SK-MEL-5 (cell line): ENCODE measurements around the gene OPALIN. TPM values are rescaled to one million over a fixed set of nuclear protein-coding genes. Genes with fewer than 3 reads are reported as not detected.
A peak's percentile ranks its signal among the peaks of the same experiment; 100 is the strongest.

Experiments used
- DNase-seq: peaks from one replicate; pipeline ENCODE4 v3.0.0-alpha.2; 2016; ENCODE audit warnings: low read depth, low spot score
- in situ Hi-C: cut with HindIII; loops from 2 replicates; pipeline ENCODE4 v1.10.0; 2016; ENCODE audit warnings: low sequenced_read_pairs, high pct_unique_total_duplicates, low pct_unique_long_range_greater_than_20kb
- polyA plus RNA-seq, 2 experiments: library from polyadenylated mRNA; depleted of rRNA; stranded (reverse); fragments of >200 nt; gene quantifications; 2 replicates each; pipeline ENCODE4 v1.2.3, GENCODE V29; 2015
- total RNA-seq: library from RNA; depleted of rRNA; stranded (reverse); fragments of >200 nt; shearing (Covaris generic); gene quantifications from 2 replicates; pipeline ENCODE4 v1.2.3, GENCODE V29; 2014; rRNA removed

The OPALIN gene
- not detected in 2 replicates for total RNA-seq
- polyA plus RNA-seq (2015; cell fraction: cytosol; rRNA removed): not detected in 2 replicates
- polyA plus RNA-seq (2015; cell fraction: nucleus; rRNA removed): not detected in 2 replicates

- no peak for DNase-seq
- in situ Hi-C loops: no loop called here
Measured at GRCh38 chr10:96358851-96359540, at the start of gene OPALIN. TSS of gene OPALIN (minus strand) at chr10:96359002. CDS start at chr10:96358896, 106 bp downstream.

- in situ Hi-C loops: no loop called here
- DNase-seq: no peak
Measured at GRCh38 chr10:96408201-96408600, 49.4 kb upstream of the OPALIN start.

DNA sequence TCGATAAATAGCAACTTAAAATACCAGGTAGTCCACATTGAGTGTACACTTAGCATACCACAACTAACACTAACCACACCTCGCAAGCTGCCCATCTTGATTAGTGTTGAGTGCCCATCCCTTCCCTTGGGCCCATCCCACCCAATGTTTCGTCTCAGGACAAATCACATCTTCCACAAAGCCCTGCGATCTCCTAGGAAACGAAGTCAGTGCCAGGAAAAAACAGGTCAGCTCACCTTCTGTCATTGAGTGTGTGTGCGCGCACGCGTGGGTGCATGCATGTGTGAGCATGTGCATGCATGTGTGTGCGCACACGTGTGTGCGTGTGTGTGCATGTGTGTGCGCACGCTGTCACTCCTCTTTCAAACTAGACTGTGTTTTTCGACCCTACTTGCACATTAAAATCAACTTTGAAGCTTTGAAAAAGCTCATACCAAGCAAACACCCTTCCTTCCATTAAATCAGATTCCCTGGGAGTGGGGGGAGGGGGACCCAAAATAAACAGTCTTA lies 48.8 kb upstream of the OPALIN start:
- no peak for DNase-seq
- in situ Hi-C loops: no loop called here

- in situ Hi-C loops: no loop called here
- no peak for DNase-seq
Measured at GRCh38 chr10:96406091-96406490, 47.3 kb upstream of the OPALIN start.

- in situ Hi-C loops: no loop called here
- DNase-seq: no peak
Measured at GRCh38 chr10:96402417-96403305, 43.9 kb upstream of the OPALIN start.

DNA sequence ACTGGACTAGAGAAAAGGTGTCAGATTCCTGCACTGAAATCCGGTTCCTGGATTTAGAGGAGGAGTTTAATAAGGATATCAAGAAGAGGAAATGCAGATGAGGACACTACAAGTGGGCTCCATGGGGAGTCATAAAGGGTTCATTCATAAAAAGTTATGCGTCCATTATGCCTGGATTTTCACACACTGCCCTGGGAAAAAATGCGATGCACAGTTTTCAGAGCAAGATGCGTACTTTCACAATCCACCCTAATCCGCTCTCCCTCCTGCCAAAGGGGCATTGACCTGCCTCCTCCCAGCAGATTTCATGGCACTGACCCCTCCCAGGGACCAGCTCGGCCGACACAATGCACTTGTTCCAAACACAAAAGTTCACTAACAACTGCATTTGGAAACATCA lies 42.2 kb upstream of the OPALIN start:
- in situ Hi-C loops: no loop called here
- peak; percentile 76 for DNase-seq

DNA sequence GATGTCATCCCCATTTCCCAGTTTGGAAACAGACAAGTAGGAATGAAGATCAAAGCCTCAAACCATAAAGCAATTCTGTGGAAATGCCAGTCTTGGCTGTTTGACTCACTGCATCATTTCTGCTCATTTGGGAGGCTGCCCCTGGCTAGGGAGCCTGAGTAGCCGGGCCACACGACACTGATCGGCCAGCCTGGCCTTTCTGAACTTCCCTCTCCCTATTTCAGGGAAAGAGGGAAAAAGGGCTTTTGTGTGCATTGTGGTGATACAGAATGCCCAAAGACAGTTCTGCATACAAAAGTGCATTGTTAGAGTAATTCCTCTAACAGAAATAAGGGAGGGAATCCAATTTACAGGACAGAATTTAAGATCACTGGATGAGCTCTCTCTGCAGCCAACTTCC lies 41.7 kb upstream of the OPALIN start:
- in situ Hi-C loops: no loop called here
- peak; percentile 73 for DNase-seq

DNA sequence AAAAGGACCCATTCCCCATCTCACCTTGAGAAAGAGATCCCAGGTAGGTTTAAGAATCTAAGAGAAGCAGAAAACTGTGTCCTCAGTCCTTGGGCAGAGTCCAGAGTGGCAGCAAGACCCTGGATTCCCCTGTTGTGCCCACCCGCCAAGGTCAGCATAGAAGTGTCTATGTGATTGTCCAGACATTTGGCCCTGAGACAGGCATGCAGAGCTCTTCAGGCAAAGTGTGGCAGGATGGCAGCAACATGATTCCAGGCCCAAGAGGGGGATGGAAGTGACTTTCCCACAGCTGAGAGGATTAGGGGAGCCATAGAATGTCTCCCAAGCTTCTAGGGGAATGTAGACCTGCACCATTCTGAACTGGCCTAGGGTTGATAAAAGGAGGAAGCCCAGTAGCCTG lies 39.1 kb upstream of the OPALIN start:
- no peak for DNase-seq
- in situ Hi-C loops: no loop called here

GRCh38 chr10:96395931-96396877 lies 37.4 kb upstream of the OPALIN start:
- DNase-seq: peak; percentile 62
- in situ Hi-C loops: no loop called here

- in situ Hi-C loops: no loop called here
Measured at GRCh38 chr10:96390460-96390864, 31.7 kb upstream of the OPALIN start.

DNA sequence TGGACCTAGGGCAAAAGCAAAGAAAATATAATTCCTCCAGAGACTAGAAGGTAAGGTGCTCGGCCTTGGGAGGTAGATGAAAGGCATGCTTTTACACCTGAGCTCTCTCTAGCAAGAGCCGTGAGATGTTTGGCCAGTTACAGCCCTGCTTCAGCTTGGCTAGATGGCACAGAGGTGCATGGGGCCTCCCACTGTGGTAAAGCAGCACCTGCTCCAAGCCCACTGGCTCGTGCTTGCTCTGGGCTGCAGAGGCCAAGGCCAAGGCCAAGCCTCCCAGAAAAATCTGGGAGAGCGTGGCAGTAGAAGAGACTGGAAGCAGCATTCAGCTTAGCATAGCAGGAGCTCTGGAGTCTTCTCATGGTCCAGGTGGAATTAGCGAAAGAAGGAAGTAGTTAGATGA lies 31.0 kb upstream of the OPALIN start:
- in situ Hi-C loops: no loop called here
- no peak for DNase-seq

More at GRCh38 chr10:96390460-96390864, 31.7 kb upstream of the OPALIN start:
- DNase-seq: no peak

- no peak for DNase-seq
- in situ Hi-C loops: no loop called here
Measured at GRCh38 chr10:96387601-96388000, 28.8 kb upstream of the OPALIN start.

GRCh38 chr10:96387161-96387560 lies 28.4 kb upstream of the OPALIN start:
- in situ Hi-C loops: no loop called here

DNA sequence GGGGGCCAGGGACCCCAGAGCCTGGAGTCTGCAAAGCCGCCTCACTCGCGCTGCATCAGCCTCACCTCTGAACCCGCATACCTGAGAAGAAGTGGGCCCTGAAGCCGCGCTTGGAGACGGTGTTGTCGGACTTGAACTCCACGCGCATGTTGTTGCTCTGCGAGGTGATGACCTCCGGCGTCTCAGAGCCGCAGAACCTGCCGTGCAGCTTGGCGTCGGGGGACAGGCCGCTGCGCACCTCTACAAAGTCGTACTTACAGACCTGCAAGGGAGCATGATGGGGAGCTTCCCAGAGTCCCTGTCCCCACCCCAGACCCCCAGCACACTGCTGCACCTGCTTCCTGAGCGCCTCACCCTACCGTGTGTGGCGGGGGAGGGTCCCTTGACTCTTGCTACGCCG lies 25.7 kb upstream of the OPALIN start:
- in situ Hi-C loops: no loop called here
- no peak for DNase-seq

More at GRCh38 chr10:96387161-96387560, 28.4 kb upstream of the OPALIN start:
- DNase-seq: no peak

DNA sequence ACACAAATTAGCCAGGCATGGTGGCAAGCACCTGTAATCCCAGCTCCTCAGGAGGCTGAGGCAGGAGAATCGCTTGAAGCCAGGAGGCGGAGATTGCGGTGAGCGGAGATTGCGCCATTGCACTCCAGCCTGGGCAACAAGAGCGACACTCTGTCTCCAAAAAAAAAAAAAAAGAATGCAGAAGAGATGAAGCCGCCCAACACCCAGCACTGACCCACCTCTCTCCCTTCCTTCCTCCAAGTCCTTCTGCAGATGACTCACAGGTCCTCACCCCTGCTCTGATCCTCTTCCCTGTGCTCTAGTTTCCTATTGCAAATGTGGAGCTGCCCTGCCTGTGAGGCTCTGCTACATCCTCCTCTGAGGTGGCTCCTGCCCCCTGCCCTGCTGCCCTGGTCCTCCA lies 22.0 kb upstream of the OPALIN start:
- in situ Hi-C loops: no loop called here
- DNase-seq: no peak

DNA sequence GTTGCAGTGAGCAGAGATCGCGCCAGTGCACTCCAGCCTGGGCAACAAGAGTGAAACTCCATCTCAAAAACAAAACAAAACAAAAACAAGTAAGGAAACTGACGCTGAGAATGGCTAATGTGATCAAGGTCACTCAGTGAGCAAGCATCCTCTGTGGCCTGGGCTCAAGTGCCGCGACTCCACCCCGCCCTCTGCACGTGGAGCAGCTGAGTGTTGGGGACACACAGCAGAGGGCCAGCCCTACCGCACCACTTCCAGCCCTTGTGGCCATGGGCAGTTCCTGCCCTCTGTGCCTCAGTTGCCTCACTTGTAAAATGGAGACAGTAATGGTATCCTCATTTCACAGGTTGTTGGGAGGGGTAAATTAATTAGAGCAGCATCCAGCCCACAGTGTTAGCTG lies 21.0 kb upstream of the OPALIN start:
- in situ Hi-C loops: no loop called here

DNA sequence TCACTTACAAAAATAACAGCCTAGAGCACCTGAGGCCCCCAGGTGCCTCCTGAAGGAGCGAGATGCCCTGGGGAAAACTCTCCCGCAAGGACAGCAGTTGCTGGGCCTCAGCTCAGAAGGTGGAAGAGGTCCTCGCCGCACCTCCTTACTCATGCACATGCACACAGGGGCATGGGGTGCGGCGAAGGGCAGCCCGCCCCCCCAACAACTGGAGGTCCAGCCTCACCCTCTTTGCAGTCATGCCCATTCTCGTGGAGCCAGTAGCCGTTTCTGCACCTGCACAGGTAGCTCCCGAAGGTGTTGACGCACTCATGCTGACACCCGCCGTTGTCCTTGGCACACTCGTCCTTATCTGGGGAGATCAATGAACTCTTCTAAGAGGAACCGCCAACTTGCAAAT lies 19.9 kb upstream of the OPALIN start:
- no peak for DNase-seq
- in situ Hi-C loops: no loop called here

More for the DNA sequence above, 21.0 kb upstream of the OPALIN start:
- no peak for DNase-seq
